ENCODE data around the gene GLYATL3. TPM values are rescaled to one million over a fixed set of nuclear protein-coding genes. Genes with fewer than 3 reads are reported as not detected.
"Not testable (repeated sequence)": the region's sequence is repeated elsewhere in the genome, so short reads cannot be mapped to it uniquely, and the experiment has no call there.

Gene GLYATL3
- total RNA-seq, 4 donors from 2014 or later = not detected

GRCh38 chr6:49464691-49465090, 35.0 kb upstream of the GLYATL3 start:
- no peaks in the 10 kb centered on the region for H3K27me3 ChIP-seq
- DNase-seq (no peak), ATAC-seq (no peak)
- in situ Hi-C loops (cut with MboI; ENCODE audit: low sequenced_read_pairs in 4 of 4) (no loop called here), intact Hi-C loops (cut with DNase I; ENCODE audit: low total_unique reads) (no loop called here)
- no peak overlapping the region for H3K27ac ChIP-seq
- no peak for TF ChIP-seq CTCF (IDR thresholded peaks at IDR 0.05 in 4 of 5, conservative IDR thresholded peaks at IDR 0.05 in 1 of 5)
- TF ChIP-seq POLR2A (IDR thresholded peaks at IDR 0.05) = no peak
- no peaks in the 10 kb centered on the region for H3K9me3 ChIP-seq
- H3K4me1 ChIP-seq = peaks cover 12 to 30% of the 10 kb centered on the region in 2 donors
- no peak overlapping the region for H3K4me3 ChIP-seq
- H3K36me3 ChIP-seq = no peaks in the 10 kb centered on the region

- TF ChIP-seq POLR2A (IDR thresholded peaks at IDR 0.05) = no peak
- no peaks in the 10 kb centered on the region for H3K36me3 ChIP-seq
- H3K27ac ChIP-seq = no peak overlapping the region
- intact Hi-C loops (cut with DNase I; ENCODE audit: low total_unique reads) = no loop called here
- in situ Hi-C loops (cut with MboI; ENCODE audit: low sequenced_read_pairs in 4 of 4) = no loop called here
- no peak for DNase-seq
- no peak for ATAC-seq
- H3K4me1 ChIP-seq = peaks cover 0 to 9% of the 10 kb centered on the region in 2 donors
- no peaks in the 10 kb centered on the region for H3K27me3 ChIP-seq
- H3K9me3 ChIP-seq = no peaks in the 10 kb centered on the region
- no peak overlapping the region for H3K4me3 ChIP-seq
Measured at GRCh38 chr6:49468042-49468441, 31.7 kb upstream of the GLYATL3 start.

- intact Hi-C loops (cut with DNase I; ENCODE audit: low total_unique reads); DNase-seq; H3K27me3 ChIP-seq; H3K27ac ChIP-seq; H3K9me3 ChIP-seq; in situ Hi-C loops (cut with MboI; ENCODE audit: low sequenced_read_pairs in 4 of 4); H3K36me3 ChIP-seq; H3K4me3 ChIP-seq; H3K4me1 ChIP-seq; ATAC-seq: not testable (repeated sequence)
Measured at GRCh38 chr6:49476564-49476963, 23.2 kb upstream of the GLYATL3 start.

- in situ Hi-C loops (cut with MboI; ENCODE audit: low sequenced_read_pairs in 4 of 4) = no loop called here
Measured at GRCh38 chr6:49479308-49479970, 20.3 kb upstream of the GLYATL3 start.

GRCh38 chr6:49481846-49482245, 17.9 kb upstream of the GLYATL3 start:
- H3K9me3 ChIP-seq; in situ Hi-C loops (cut with MboI; ENCODE audit: low sequenced_read_pairs in 4 of 4); H3K27me3 ChIP-seq; H3K4me3 ChIP-seq; H3K4me1 ChIP-seq; intact Hi-C loops (cut with DNase I; ENCODE audit: low total_unique reads); DNase-seq; H3K27ac ChIP-seq; H3K36me3 ChIP-seq; ATAC-seq: not testable (repeated sequence)

More at GRCh38 chr6:49479308-49479970, 20.3 kb upstream of the GLYATL3 start:
- H3K4me3 ChIP-seq = no peak overlapping the region
- H3K9me3 ChIP-seq = no peaks in the 10 kb centered on the region
- DNase-seq (no peak), ATAC-seq (no peak)
- intact Hi-C loops (cut with DNase I; ENCODE audit: low total_unique reads) = no loop called here
- H3K27ac ChIP-seq = no peak overlapping the region
- H3K4me1 ChIP-seq = no peaks in the 10 kb centered on the region
- no peaks in the 10 kb centered on the region for H3K36me3 ChIP-seq
- H3K27me3 ChIP-seq = no peaks in the 10 kb centered on the region
- TF ChIP-seq POLR2A (IDR thresholded peaks at IDR 0.05) = no peak
- TF ChIP-seq CTCF (IDR thresholded peaks at IDR 0.05 in 4 of 5, conservative IDR thresholded peaks at IDR 0.05 in 1 of 5) = no peak

GRCh38 chr6:49483380-49483779, 16.3 kb upstream of the GLYATL3 start:
- H3K9me3 ChIP-seq; ATAC-seq; DNase-seq; in situ Hi-C loops (cut with MboI; ENCODE audit: low sequenced_read_pairs in 4 of 4); H3K4me3 ChIP-seq; H3K27ac ChIP-seq; intact Hi-C loops (cut with DNase I; ENCODE audit: low total_unique reads); H3K36me3 ChIP-seq; H3K4me1 ChIP-seq; H3K27me3 ChIP-seq: not testable (repeated sequence)

- Histone ChIP-seq H3K4me3 (no peak overlapping the region), H3K27me3 (no peaks in the 10 kb centered on the region), H3K9me3 (no peaks in the 10 kb centered on the region), H3K36me3 (peaks cover 0 to 20% of the 10 kb centered on the region in 2 donors), H3K27ac (no peak overlapping the region), H3K4me1 (no peaks in the 10 kb centered on the region)
- intact Hi-C loops (cut with DNase I; ENCODE audit: low total_unique reads) (no loop called here), in situ Hi-C loops (cut with MboI; ENCODE audit: low sequenced_read_pairs in 4 of 4) (no loop called here)
- DNase-seq (no peak), ATAC-seq (no peak)
- no peak for TF ChIP-seq POLR2A (IDR thresholded peaks at IDR 0.05)
Measured at GRCh38 chr6:49490633-49491032, 9.1 kb upstream of the GLYATL3 start.
